ENCODE measurements around the gene EIF4G3. TPM values are rescaled to one million over a fixed set of nuclear protein-coding genes. Genes with fewer than 3 reads are reported as not detected.

Gene EIF4G3
- total and polyA plus RNA-seq, 2 of the 8 experiments (the other 6 are each of a cell fraction or from before 2014, with no cell fraction given), result 47.5 to 66.6 TPM

GRCh38 chr1:20903437-20903836 is 273.3 kb downstream of the EIF4G3 start:
- H4K91ac ChIP-seq (replicated peaks; ENCODE audit: insufficient read length, low read length), result no peak overlapping the region
- H3K23ac ChIP-seq (ENCODE audit: insufficient read length), result no peak overlapping the region
- H4K8ac ChIP-seq (ENCODE audit: extremely low read depth, insufficient read depth, low read length), result no peak overlapping the region
- FAIRE-seq, result no peak
- TF ChIP-seq EP300 (IDR thresholded peaks at IDR 0.05; ENCODE audit: borderline replicate concordance in 1 of 2, low read depth in 2 of 2, low read length in 2 of 2) (no peak), SIX5 (IDR thresholded peaks at IDR 0.05; ENCODE audit: low read depth, low read length) (no peak), NRF1 (IDR thresholded peaks at IDR 0.05; ENCODE audit: low read depth, low read length) (no peak), CBX5 (IDR thresholded peaks at IDR 0.05; ENCODE audit: low read depth, low read length) (no peak), JUN (IDR thresholded peaks at IDR 0.05; ENCODE audit: low read depth, low read length) (no peak), RNF2 (IDR thresholded peaks at IDR 0.05; ENCODE audit: borderline replicate concordance, low read depth, low read length, missing control alignments, poor library complexity, severe bottlenecking) (no peak), TEAD4 (IDR thresholded peaks at IDR 0.05; ENCODE audit: low read depth, low read length) (no peak), TBP (IDR thresholded peaks at IDR 0.05; ENCODE audit: low read depth, low read length) (no peak), CHD2 (IDR thresholded peaks at IDR 0.05; ENCODE audit: low read length) (no peak), CREB1 (IDR thresholded peaks at IDR 0.05) (no peak)
- ChIA-PET POLR2A (ENCODE audit: partially characterized antibody) (interaction anchor here (1.6 to 2.3 kb wide), 2 partner anchors 9 to 118 kb away, joined by 4 to 5 read pairs; no protein-coding TSS in a partner anchor), CTCF (ENCODE audit: partially characterized antibody) (interaction anchor here (1.9 kb wide), 1 partner anchor 8 kb away, joined by 6 read pairs; no protein-coding TSS in a partner anchor)
- H2AFZ ChIP-seq (ENCODE audit: low read length), result no peak overlapping the region
- no peak overlapping the region for H3K4me3 ChIP-seq (ENCODE audit: extremely low read depth in 1 of 4, insufficient read depth in 2 of 4, low read depth in 3 of 4, low read length in 4 of 4)
- WGBS, 2 experiments (ENCODE audit: extremely low coverage in 1 of 2, insufficient coverage in 1 of 2, insufficient read length in 1 of 2, insufficient replicate concordance in 2 of 2, low coverage in 1 of 2, low lambda C conversion rate in 2 of 2, missing lambda C conversion rate in 1 of 2), result 90% methylated on average over 2 of the region's 2 CpGs; no CpG with 5 or more reads in 1 of the 2 experiments
- no peaks in the 10 kb centered on the region for H3K79me2 ChIP-seq (ENCODE audit: control insufficient read depth in 1 of 2, insufficient read depth in 2 of 2, low read length in 2 of 2)
- no peak overlapping the region for H2BK15ac ChIP-seq (ENCODE audit: low read length)
- H4K5ac ChIP-seq (ENCODE audit: insufficient read length, low read depth, low read length), result no peak overlapping the region
- no peaks in the 10 kb centered on the region for H4K20me1 ChIP-seq (replicated peaks in 1 of 2; ENCODE audit: control insufficient read depth in 1 of 2, insufficient read depth in 2 of 2, low read length in 2 of 2)
- no peak overlapping the region for H2BK5ac ChIP-seq (ENCODE audit: low read depth, low read length)
- no peak overlapping the region for H3K14ac ChIP-seq (ENCODE audit: insufficient read length)
- no peaks in the 10 kb centered on the region for H3K27me3 ChIP-seq (replicated peaks in 1 of 4; ENCODE audit: control insufficient read depth in 3 of 4, extremely low read depth in 1 of 4, insufficient read depth in 3 of 4, low read length in 3 of 4)
- H3K36me3 ChIP-seq (ENCODE audit: control insufficient read depth in 2 of 4, insufficient read depth in 4 of 4, low read length in 3 of 4), result peaks cover 0 to 14% (median 0%) of the 10 kb centered on the region in 4 experiments; a peak in 2 of 8 replicates
- H3K4me1 ChIP-seq (replicated peaks in 1 of 4; ENCODE audit: control insufficient read depth in 3 of 4, insufficient read depth in 4 of 4, low read length in 3 of 4), result no peaks in the 10 kb centered on the region; a peak in 1 of 7 replicates
- H3K79me1 ChIP-seq (ENCODE audit: low read depth, low read length), result no peaks in the 10 kb centered on the region
- no peak overlapping the region for H2AK5ac ChIP-seq (ENCODE audit: low read depth, low read length)
- H3K9ac ChIP-seq (replicated peaks in 1 of 4; ENCODE audit: extremely low read depth in 1 of 4, low read depth in 3 of 4, low read length in 3 of 4), result 0 out of 7 replicates have a peak overlapping the region, but pooled peaks of 1 of the 4 experiments have one; percentile 6
- no peak overlapping the region for H2BK20ac ChIP-seq (ENCODE audit: low read length)
- H3K23me2 ChIP-seq (ENCODE audit: low read depth, low read length), result no peaks in the 10 kb centered on the region; the same call in 1 of the 2 replicates
- no peak overlapping the region for H2BK120ac ChIP-seq (replicated peaks; ENCODE audit: low read depth, low read length)
- no peak overlapping the region for H3K56ac ChIP-seq (replicated peaks; ENCODE audit: insufficient read length, low read depth, low read length)
- no peak for DNase-seq (ENCODE audit: low read depth in 1 of 2, low spot score in 2 of 2)
- no peak overlapping the region for H3K4me2 ChIP-seq (ENCODE audit: insufficient read depth in 1 of 2, low read depth in 2 of 2, low read length in 2 of 2)
- H3K18ac ChIP-seq (ENCODE audit: extremely low read depth, low read length), result no peak overlapping the region
- H3K9me3 ChIP-seq (ENCODE audit: insufficient read depth in 2 of 2, low read depth in 1 of 2, low read length in 1 of 2), result no peaks in the 10 kb centered on the region
- H3K27ac ChIP-seq (ENCODE audit: low read depth, low read length), result no peak overlapping the region
- H2BK12ac ChIP-seq (ENCODE audit: low read depth, low read length), result no peak overlapping the region
- no peak overlapping the region for H3K4ac ChIP-seq (replicated peaks; ENCODE audit: insufficient read length, low read depth, low read length)
